SK-N-SH (cell line): ENCODE data around the gene FAHD2A.

Experiments used
- CHD2 ChIP-seq: fragments of 150-350 bp; IDR thresholded peaks from 2 replicates; pipeline ENCODE4 v1.6.1; 2018; ENCODE audit warnings: low read length; ENCODE audit not compliant: partially characterized antibody
- TEAD4 ChIP-seq: IDR thresholded peaks from 2 replicates; pipeline ENCODE4 v1.4.0; 2012; ENCODE audit warnings: mild to moderate bottlenecking, borderline replicate concordance; ENCODE audit not compliant: insufficient read depth
- TF ChIP-seq, protein P1 (sequence below): IDR thresholded peaks from 2 replicates; pipeline ENCODE4; 2012
- TF ChIP-seq, protein P2 (sequence below): fragments of 200-600 bp; sonication (generic); IDR thresholded peaks from 2 replicates; pipeline ENCODE4 v1.6.1; 2017; ENCODE audit warnings: antibody characterized with exemption, mild to moderate bottlenecking, moderate library complexity

DNA sequence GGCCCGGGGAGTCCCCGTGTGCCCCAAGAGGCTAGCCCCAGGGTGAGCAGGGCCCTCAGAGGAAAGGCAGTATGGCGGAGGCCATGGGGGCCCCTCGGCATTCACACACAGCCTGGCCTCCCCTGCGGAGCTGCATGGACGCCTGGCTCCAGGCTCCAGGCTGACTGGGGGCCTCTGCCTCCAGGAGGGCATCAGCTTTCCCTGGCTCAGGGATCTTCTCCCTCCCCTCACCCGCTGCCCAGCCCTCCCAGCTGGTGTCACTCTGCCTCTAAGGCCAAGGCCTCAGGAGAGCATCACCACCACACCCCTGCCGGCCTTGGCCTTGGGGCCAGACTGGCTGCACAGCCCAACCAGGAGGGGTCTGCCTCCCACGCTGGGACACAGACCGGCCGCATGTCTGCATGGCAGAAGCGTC lies 16.9 kb upstream of the FAHD2A start:
- TF ChIP-seq TEAD4: no peak
- TF ChIP-seq, protein P1, sequence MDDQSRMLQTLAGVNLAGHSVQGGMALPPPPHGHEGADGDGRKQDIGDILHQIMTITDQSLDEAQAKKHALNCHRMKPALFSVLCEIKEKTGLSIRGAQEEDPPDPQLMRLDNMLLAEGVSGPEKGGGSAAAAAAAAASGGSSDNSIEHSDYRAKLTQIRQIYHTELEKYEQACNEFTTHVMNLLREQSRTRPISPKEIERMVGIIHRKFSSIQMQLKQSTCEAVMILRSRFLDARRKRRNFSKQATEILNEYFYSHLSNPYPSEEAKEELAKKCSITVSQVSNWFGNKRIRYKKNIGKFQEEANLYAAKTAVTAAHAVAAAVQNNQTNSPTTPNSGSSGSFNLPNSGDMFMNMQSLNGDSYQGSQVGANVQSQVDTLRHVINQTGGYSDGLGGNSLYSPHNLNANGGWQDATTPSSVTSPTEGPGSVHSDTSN: no peak
- TF ChIP-seq, protein P2, sequence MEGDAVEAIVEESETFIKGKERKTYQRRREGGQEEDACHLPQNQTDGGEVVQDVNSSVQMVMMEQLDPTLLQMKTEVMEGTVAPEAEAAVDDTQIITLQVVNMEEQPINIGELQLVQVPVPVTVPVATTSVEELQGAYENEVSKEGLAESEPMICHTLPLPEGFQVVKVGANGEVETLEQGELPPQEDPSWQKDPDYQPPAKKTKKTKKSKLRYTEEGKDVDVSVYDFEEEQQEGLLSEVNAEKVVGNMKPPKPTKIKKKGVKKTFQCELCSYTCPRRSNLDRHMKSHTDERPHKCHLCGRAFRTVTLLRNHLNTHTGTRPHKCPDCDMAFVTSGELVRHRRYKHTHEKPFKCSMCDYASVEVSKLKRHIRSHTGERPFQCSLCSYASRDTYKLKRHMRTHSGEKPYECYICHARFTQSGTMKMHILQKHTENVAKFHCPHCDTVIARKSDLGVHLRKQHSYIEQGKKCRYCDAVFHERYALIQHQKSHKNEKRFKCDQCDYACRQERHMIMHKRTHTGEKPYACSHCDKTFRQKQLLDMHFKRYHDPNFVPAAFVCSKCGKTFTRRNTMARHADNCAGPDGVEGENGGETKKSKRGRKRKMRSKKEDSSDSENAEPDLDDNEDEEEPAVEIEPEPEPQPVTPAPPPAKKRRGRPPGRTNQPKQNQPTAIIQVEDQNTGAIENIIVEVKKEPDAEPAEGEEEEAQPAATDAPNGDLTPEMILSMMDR: no peak
- no peak for TF ChIP-seq CHD2
